Measurements from ENCODE around the gene EFEMP1. TPM values are rescaled to one million over a fixed set of nuclear protein-coding genes. Genes with fewer than 3 reads are reported as not detected.

The EFEMP1 gene
- polyA plus RNA-seq, 1 of the 3 experiments (the other 2 are of a cell fraction) = 1,015 TPM

GRCh38 chr2:55862673-55863390 lies 60.8 kb downstream of the EFEMP1 start (continued):
- TF ChIP-seq FOXJ3 (CRISPR knock-in tag; IDR thresholded peaks at IDR 0.05) (no peak), NRF1 (IDR thresholded peaks at IDR 0.05; ENCODE audit: low read depth, low read length) (no peak), YY1 (IDR thresholded peaks at IDR 0.05; ENCODE audit: low read depth) (peak; percentile 42; the same call in 1 of the 2 replicates), FOSL2 (IDR thresholded peaks at IDR 0.05; ENCODE audit: borderline replicate concordance, low read depth) (peak; percentile 90), POLR2AphosphoS5 (IDR thresholded peaks at IDR 0.05; ENCODE audit: low read depth, low read length) (peak; percentile 80; the same call in 1 of the 2 replicates), MXI1 (IDR thresholded peaks at IDR 0.05; ENCODE audit: low read depth, low read length) (no peak), SIN3A (IDR thresholded peaks at IDR 0.05; ENCODE audit: borderline replicate concordance, low read depth, low read length) (peak; percentile 60; the same call in 1 of the 2 replicates), TAF1 (IDR thresholded peaks at IDR 0.05; ENCODE audit: borderline replicate concordance, low read depth, low read length) (no peak), RAD21 (IDR thresholded peaks at IDR 0.05; ENCODE audit: low read length) (no peak), NFIC (IDR thresholded peaks at IDR 0.05; ENCODE audit: borderline replicate concordance) (peak; percentile 78)
- TF ChIP-seq, protein P1, sequence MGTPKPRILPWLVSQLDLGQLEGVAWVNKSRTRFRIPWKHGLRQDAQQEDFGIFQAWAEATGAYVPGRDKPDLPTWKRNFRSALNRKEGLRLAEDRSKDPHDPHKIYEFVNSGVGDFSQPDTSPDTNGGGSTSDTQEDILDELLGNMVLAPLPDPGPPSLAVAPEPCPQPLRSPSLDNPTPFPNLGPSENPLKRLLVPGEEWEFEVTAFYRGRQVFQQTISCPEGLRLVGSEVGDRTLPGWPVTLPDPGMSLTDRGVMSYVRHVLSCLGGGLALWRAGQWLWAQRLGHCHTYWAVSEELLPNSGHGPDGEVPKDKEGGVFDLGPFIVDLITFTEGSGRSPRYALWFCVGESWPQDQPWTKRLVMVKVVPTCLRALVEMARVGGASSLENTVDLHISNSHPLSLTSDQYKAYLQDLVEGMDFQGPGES (IDR thresholded peaks at IDR 0.05; ENCODE audit: low read depth, low read length) = no peak

- H4K20me1 ChIP-seq (ENCODE audit: insufficient read depth) = no peaks in the 10 kb centered on the region
- 63% methylated on average over 3 of the region's 3 CpGs for WGBS (ENCODE audit: low lambda C conversion rate)
- H3K27me3 ChIP-seq (ENCODE audit: insufficient read depth) = no peaks in the 10 kb centered on the region
- H3K4me2 ChIP-seq = peak overlapping the region; percentile 41
- no peak overlapping the region for H2AFZ ChIP-seq (ENCODE audit: low read depth)
- no peaks in the 10 kb centered on the region for H3K9me3 ChIP-seq
- TF ChIP-seq, protein P2, sequence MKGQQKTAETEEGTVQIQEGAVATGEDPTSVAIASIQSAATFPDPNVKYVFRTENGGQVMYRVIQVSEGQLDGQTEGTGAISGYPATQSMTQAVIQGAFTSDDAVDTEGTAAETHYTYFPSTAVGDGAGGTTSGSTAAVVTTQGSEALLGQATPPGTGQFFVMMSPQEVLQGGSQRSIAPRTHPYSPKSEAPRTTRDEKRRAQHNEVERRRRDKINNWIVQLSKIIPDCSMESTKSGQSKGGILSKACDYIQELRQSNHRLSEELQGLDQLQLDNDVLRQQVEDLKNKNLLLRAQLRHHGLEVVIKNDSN (IDR thresholded peaks at IDR 0.05; ENCODE audit: borderline replicate concordance, low read depth) = no peak
- no peak for TF ChIP-seq RXRA (IDR thresholded peaks at IDR 0.05; ENCODE audit: borderline replicate concordance, low read depth)
- TF ChIP-seq NRF1 (IDR thresholded peaks at IDR 0.05; ENCODE audit: low read depth, low read length) = no peak
- TF ChIP-seq RAD21 (IDR thresholded peaks at IDR 0.05; ENCODE audit: low read length) = no peak
- TF ChIP-seq POLR2AphosphoS5 (IDR thresholded peaks at IDR 0.05; ENCODE audit: low read depth, low read length) = no peak
- no peak for TF ChIP-seq GABPA (IDR thresholded peaks at IDR 0.05; ENCODE audit: low read depth)
- TF ChIP-seq RFX5 (IDR thresholded peaks at IDR 0.05; ENCODE audit: low read length) = no peak
- TF ChIP-seq CHD2 (IDR thresholded peaks at IDR 0.05; ENCODE audit: low read length, partially characterized antibody) = no peak
- no peak for TF ChIP-seq MEF2A (IDR thresholded peaks at IDR 0.05; ENCODE audit: borderline replicate concordance, low read depth)
- no peak for TF ChIP-seq FOXM1 (IDR thresholded peaks at IDR 0.05; ENCODE audit: low read depth)
- TF ChIP-seq, protein P3, sequence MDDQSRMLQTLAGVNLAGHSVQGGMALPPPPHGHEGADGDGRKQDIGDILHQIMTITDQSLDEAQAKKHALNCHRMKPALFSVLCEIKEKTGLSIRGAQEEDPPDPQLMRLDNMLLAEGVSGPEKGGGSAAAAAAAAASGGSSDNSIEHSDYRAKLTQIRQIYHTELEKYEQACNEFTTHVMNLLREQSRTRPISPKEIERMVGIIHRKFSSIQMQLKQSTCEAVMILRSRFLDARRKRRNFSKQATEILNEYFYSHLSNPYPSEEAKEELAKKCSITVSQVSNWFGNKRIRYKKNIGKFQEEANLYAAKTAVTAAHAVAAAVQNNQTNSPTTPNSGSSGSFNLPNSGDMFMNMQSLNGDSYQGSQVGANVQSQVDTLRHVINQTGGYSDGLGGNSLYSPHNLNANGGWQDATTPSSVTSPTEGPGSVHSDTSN (IDR thresholded peaks at IDR 0.05) = no peak
- TF ChIP-seq NFIC (IDR thresholded peaks at IDR 0.05; ENCODE audit: borderline replicate concordance) = no peak
- no peak for TF ChIP-seq SMC3 (IDR thresholded peaks at IDR 0.05; ENCODE audit: low read depth, low read length)
- H3K79me2 ChIP-seq (ENCODE audit: insufficient read depth) = no peaks in the 10 kb centered on the region
- H3K4me3 ChIP-seq (ENCODE audit: low read depth in 2 of 2, low read length in 1 of 2) = no peak overlapping the region
- H3K9ac ChIP-seq = peak overlapping the region; percentile 62
- peaks cover 5 to 17% of the 10 kb centered on the region in 2 experiments for H3K36me3 ChIP-seq (replicated peaks in 1 of 2; ENCODE audit: control insufficient read depth in 1 of 2, insufficient read depth in 2 of 2, low read length in 1 of 2)
- ChIA-PET POLR2A (no interaction called here), CTCF (no interaction called here)
- H3F3A ChIP-seq (replicated peaks; ENCODE audit: insufficient read depth) = peaks cover 39% of the 10 kb centered on the region
- H3K9me2 ChIP-seq = no peaks in the 10 kb centered on the region
- no peak for DNase-seq
- peak overlapping the region; percentile 67 to 96; a peak in 3 of 4 replicates for H3K27ac ChIP-seq (ENCODE audit: low read depth in 2 of 2, low read length in 1 of 2)
- peaks cover 0 to 15% of the 10 kb centered on the region in 2 experiments; a peak in 1 of 4 replicates for H3K4me1 ChIP-seq (ENCODE audit: control insufficient read depth in 1 of 2, insufficient read depth in 2 of 2, low read depth in 1 of 2, low read length in 1 of 2)
These were observed 61.3 kb downstream of the EFEMP1 start for GRCh38 chr2:55862246-55862645.

Measured in SK-N-SH (cell line).